ENCODE data around the gene S100A4. TPM values are rescaled to one million over a fixed set of nuclear protein-coding genes. Genes with fewer than 3 reads are reported as not detected.

The S100A4 gene
- total and polyA plus RNA-seq, 3 donors from 2014 or later, result 15.8 to 146 (median 23.8) TPM

DNA sequence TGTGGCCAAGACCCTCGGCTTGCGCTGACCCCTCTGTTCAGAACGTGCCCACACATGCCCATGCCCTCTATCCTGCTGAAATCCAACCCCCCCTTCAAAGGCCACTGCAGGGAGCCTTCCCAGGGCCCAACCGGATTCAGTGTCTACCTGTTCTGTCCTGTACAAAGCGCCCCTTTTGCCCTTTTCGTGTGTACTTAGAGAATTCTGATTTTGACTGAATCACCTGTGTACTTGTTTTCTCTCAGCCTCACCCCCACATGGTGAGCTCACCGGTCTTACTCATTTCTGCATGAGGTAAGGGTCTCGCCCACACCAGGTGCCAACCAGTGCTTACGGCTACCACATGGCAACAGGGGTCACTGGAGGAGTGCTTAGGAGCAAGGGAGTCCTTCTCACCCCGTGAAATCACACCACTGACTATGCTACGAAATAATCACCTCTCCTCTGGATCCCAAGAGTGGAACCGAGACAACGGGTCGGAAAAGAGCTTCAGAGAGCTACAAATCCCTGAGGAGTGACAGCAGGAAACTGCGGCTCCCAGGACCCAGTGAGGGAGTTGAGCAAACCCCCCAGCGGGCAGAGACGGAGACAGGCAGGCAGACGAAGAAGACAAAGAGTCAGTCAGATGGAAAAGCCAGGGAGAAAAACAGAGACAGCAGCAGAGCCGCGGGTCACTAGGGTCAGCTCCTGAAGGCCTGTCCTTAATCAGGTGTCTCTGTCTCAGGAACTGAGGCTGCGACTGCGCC lies 22.2 kb upstream of the S100A4 start:
- H3K27me3 ChIP-seq, result no peaks in the 10 kb centered on the region
- H3K36me3 ChIP-seq (ENCODE audit: low read depth, missing control alignments), result no peaks in the 10 kb centered on the region
- intact Hi-C loops (cut with DNase I; ENCODE audit: low total_unique reads), result loop anchor here (5.0 kb wide), 1 partner anchor 35 kb away; no protein-coding TSS in a partner anchor
- 64 to 69% methylated on average over 22 of the region's 22 CpGs for WGBS, 2 donors
- peaks cover 26% of the 10 kb centered on the region for H3K4me1 ChIP-seq
- no peak for DNase-seq
- H3K27ac ChIP-seq, result peak overlapping the region in 1 of 2 donors; percentile 8
- TF ChIP-seq POLR2A (IDR thresholded peaks at IDR 0.05), result no peak
- TF ChIP-seq, protein P1, sequence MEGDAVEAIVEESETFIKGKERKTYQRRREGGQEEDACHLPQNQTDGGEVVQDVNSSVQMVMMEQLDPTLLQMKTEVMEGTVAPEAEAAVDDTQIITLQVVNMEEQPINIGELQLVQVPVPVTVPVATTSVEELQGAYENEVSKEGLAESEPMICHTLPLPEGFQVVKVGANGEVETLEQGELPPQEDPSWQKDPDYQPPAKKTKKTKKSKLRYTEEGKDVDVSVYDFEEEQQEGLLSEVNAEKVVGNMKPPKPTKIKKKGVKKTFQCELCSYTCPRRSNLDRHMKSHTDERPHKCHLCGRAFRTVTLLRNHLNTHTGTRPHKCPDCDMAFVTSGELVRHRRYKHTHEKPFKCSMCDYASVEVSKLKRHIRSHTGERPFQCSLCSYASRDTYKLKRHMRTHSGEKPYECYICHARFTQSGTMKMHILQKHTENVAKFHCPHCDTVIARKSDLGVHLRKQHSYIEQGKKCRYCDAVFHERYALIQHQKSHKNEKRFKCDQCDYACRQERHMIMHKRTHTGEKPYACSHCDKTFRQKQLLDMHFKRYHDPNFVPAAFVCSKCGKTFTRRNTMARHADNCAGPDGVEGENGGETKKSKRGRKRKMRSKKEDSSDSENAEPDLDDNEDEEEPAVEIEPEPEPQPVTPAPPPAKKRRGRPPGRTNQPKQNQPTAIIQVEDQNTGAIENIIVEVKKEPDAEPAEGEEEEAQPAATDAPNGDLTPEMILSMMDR (IDR thresholded peaks at IDR 0.05), result no peak
- H3K4me3 ChIP-seq, result peak overlapping the region in 1 of 2 donors; percentile 25
- no peaks in the 10 kb centered on the region for H3K9me3 ChIP-seq

GRCh38 chr1:153566414-153567371 lies 21.1 kb upstream of the S100A4 start:
- WGBS, 2 donors, result 63 to 72% methylated on average over 14 to 15 of the region's 16 CpGs
- H3K27ac ChIP-seq, result peak overlapping the region; percentile 26 to 76
- intact Hi-C loops (cut with DNase I; ENCODE audit: low total_unique reads), result loop anchor here (5.0 kb wide), 1 partner anchor 34 kb away; no protein-coding TSS in a partner anchor
- no peaks in the 10 kb centered on the region for H3K9me3 ChIP-seq
- no peaks in the 10 kb centered on the region for H3K36me3 ChIP-seq (ENCODE audit: low read depth, missing control alignments)
- peak; percentile 81 for DNase-seq
- H3K4me3 ChIP-seq, result no peak overlapping the region
- H3K27me3 ChIP-seq, result no peaks in the 10 kb centered on the region
- TF ChIP-seq, protein P1 (IDR thresholded peaks at IDR 0.05), result no peak
- no peak for TF ChIP-seq POLR2A (IDR thresholded peaks at IDR 0.05)
- H3K4me1 ChIP-seq, result peaks cover 26% of the 10 kb centered on the region

DNA sequence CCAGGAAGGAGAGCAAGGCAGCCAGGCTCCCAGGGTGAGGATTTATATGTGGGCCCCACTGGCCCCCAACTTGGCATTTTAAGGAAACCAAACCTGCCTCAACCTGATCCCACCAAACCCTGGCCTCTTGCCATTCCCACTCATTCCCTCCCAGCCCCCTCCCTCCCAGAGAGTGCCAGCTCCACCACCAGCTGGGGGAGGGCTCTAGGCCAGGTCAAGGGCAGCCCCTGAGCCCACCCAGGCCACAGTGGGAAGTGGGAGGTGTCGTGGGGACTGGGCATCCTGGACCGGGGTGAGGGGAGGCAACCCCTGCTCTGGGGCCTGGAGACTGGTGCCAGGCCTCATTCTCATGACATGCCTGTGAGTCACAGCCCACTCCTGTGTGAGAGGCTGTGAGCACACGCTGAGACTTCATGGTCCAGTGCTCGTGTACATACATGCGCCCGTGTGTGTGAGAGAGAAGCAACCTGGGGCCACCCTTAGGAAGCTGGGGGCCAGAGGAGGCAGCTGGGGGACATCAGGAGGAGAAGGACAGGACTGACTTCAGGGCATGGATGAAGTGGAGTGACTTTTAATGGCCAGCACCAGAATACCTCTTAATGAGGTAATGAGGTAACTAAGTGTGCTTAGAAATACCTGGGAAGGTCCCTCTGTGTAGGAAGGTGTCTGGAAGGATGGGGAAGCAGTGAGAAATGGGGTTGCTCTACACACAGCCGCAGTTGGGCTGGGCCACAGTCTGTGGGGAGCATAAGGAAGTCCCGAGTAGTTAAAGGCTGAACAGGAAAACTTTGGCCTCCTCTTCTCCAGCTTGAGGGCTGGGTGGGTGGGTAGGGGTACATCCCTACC lies 20.1 kb upstream of the S100A4 start, which contains the start of gene S100A2:
Gene S100A2 (minus strand): TSS at position 316 of the 846 bp plus-strand sequence. CDS start 1,967 bp downstream, outside the sequence.
- no peaks in the 10 kb centered on the region for H3K36me3 ChIP-seq (ENCODE audit: low read depth, missing control alignments)
- no peaks in the 10 kb centered on the region for H3K27me3 ChIP-seq
- TF ChIP-seq, protein P1 (IDR thresholded peaks at IDR 0.05), result no peak
- no peak for TF ChIP-seq POLR2A (IDR thresholded peaks at IDR 0.05)
- no peaks in the 10 kb centered on the region for H3K9me3 ChIP-seq
- intact Hi-C loops (cut with DNase I; ENCODE audit: low total_unique reads), result loop anchor here (5.0 kb wide), 1 partner anchor 33 kb away; no protein-coding TSS in a partner anchor
- DNase-seq, result no peak
- H3K4me3 ChIP-seq, result no peak within 1 kb of the TSS
- peaks cover 26% of the 10 kb centered on the region for H3K4me1 ChIP-seq
- WGBS, 2 donors, result 75 to 80% methylated on average over 8 of the region's 8 CpGs
- peak within 1 kb of the TSS; percentile 26 to 76 for H3K27ac ChIP-seq

DNA sequence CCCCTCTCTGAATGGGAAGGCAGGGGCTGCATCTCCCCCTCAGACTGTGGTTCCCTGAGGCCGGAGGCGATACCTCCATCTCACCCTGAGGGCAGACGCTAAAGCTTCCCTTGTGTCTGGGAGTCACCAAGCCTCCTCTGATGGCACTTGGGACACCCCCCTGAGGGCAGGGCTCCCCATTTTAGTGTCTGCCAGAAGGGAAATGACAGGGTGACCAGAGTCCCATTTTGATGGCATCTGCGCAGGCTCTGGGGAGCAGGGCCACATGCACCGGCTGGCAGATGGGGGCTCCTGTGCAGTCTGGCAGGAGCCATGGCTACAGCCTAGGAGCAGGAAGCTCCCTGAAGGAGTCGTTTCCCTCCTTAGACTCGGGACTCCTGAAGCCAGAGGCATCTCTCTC lies 18.4 kb upstream of the S100A4 start:
- Histone ChIP-seq H3K27me3 (no peaks in the 10 kb centered on the region), H3K4me1 (peaks cover 26% of the 10 kb centered on the region), H3K4me3 (no peak overlapping the region), H3K27ac (no peak overlapping the region), H3K36me3 (ENCODE audit: low read depth, missing control alignments) (no peaks in the 10 kb centered on the region), H3K9me3 (no peaks in the 10 kb centered on the region)
- DNase-seq, result no peak
- 93 to 98% methylated on average over 5 to 7 of the region's 7 CpGs for WGBS, 2 donors
- TF ChIP-seq POLR2A (IDR thresholded peaks at IDR 0.05), result no peak
- TF ChIP-seq, protein P1 (IDR thresholded peaks at IDR 0.05), result no peak
- intact Hi-C loops (cut with DNase I; ENCODE audit: low total_unique reads), result no loop called here

All from testis (tissue), 3 donors.